Natural killer cell treated with Interleukin-12 subunit alpha and Interleukin-12 subunit beta and Interleukin-15 and Interleukin-18, amount 100 ng/mL, for 72 hours (primary cell): ENCODE data around the gene SCLY. TPM values are rescaled to one million over a fixed set of nuclear protein-coding genes. Genes with fewer than 3 reads are reported as not detected.
"Not testable (repeated sequence)": the region's sequence is repeated elsewhere in the genome, so short reads cannot be mapped to it uniquely, and the experiment has no call there.

ENCODE experiments used
- ATAC-seq, 2 donors: fragments of 150-1000 bp; cut with Tn5 transposase in 1 of 2; sonication (Bioruptor Pico), chemical (Tn5 transposase) in 1 of 2; 2 replicates each; pipeline ENCODE4 v1.10.0; 2021
- DNase-seq: peaks from one replicate; pipeline ENCODE4 v3.0.0; 2022; ENCODE audit warnings: low spot score
- H3K27ac Mint-ChIP-seq, 2 donors: 1 replicate in 1 of 2; 2 replicates in 1 of 2; pipeline ENCODE4 v1.8.0; 2022; ENCODE audit warnings: mixed read lengths in 2 of 2, mild to moderate bottlenecking in 1 of 2, moderate library complexity in 1 of 2
- H3K27me3 Mint-ChIP-seq, 2 donors: 1 replicate in 1 of 2; 2 replicates in 1 of 2; pipeline ENCODE4 v1.8.0; 2022; ENCODE audit warnings: mixed read lengths in 2 of 2
- H3K36me3 Mint-ChIP-seq: one replicate; pipeline ENCODE4 v1.8.0; 2022; ENCODE audit warnings: mixed read lengths
- H3K4me1 Mint-ChIP-seq, 2 donors: 1 replicate in 1 of 2; 2 replicates in 1 of 2; pipeline ENCODE4 v1.8.0; 2022; ENCODE audit warnings: low read depth in 2 of 2, mixed read lengths in 2 of 2, mild to moderate bottlenecking in 1 of 2
- H3K4me3 Mint-ChIP-seq: one replicate; pipeline ENCODE4 v1.8.0; 2022; ENCODE audit warnings: mixed read lengths
- H3K9me3 Mint-ChIP-seq: 2 replicates; pipeline ENCODE4 v1.8.0; 2022; ENCODE audit warnings: mixed read lengths
- total RNA-seq, 2 donors: library from RNA; stranded (reverse); gene quantifications; one replicate each; pipeline ENCODE4 v1.2.3, GENCODE V29; 2022

Gene SCLY
- total RNA-seq, 2 donors from 2014 or later = 46.5 to 99.5 TPM

DNA sequence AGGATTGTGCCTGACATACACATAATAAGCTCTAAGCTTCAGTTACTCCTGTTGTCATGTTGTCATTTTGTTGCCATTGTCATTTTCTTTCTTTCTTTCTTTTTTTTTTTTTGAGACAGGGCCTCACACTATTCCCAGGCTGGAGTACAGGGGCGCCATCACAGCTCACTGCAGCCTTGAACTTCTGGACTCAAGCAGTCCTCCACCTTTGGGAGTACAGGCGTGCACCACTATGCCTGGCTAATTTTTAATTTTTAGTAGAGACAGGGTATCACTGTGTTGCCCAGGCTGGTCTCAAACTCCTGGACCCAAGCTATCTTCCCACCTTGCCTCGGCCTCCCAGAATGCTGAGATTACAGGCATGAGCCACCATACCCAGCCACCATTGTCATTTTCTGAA lies 30.9 kb upstream of the SCLY start:
- Mint-ChIP-seq H3K9me3 (no peaks in the 10 kb centered on the region), H3K27ac (peak overlapping the region; percentile 15 to 86), H3K27me3 (no peaks in the 10 kb centered on the region), H3K36me3 (no peaks in the 10 kb centered on the region), H3K4me1 (peaks cover 16 to 42% of the 10 kb centered on the region in 2 donors), H3K4me3 (no peak overlapping the region)
- ATAC-seq (no peak), DNase-seq (no peak)

DNA sequence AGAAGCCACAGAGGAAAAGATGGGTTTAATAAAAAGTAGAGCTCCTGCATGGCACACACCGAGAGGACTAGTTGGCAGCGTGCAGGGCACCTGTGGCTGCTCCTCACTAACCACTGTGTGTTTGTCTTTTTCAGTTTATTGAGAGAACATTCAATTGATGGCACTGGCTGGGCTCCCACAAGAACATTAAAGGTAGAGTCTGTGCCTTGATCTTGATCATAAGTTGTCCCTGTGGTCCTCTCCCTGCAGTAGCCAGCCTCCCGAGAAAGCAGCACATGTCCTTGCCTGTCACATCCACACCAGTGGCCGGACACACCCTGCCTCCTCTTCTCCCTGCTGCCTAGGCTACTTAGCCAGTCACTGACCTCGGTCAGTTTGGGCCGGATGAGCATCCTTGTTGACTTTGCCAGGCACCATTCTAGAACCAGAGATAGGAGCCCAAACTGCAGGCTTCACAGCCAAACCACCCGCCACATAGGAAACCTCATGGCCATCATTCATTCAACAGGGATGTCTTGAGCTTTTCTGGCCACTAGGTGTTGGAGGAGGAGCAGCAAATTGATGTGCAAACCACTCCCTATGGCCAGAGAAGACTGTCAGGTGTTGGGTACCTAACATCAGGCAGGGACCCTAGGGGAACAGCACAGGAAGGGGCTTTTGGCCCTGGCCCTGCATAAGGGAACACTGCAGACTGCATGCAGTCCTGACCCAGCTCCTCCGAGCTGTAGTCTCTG lies 30.2 kb upstream of the SCLY start:
- H3K27ac Mint-ChIP-seq = peak overlapping the region; percentile 15 to 86
- no peak for DNase-seq
- H3K4me1 Mint-ChIP-seq = peaks cover 9 to 35% of the 10 kb centered on the region in 2 donors
- no peaks in the 10 kb centered on the region for H3K27me3 Mint-ChIP-seq
- ATAC-seq = no peak
- H3K4me3 Mint-ChIP-seq = no peak overlapping the region
- H3K9me3 Mint-ChIP-seq = no peaks in the 10 kb centered on the region
- H3K36me3 Mint-ChIP-seq = peaks cover under 1% of the 10 kb centered on the region

DNA sequence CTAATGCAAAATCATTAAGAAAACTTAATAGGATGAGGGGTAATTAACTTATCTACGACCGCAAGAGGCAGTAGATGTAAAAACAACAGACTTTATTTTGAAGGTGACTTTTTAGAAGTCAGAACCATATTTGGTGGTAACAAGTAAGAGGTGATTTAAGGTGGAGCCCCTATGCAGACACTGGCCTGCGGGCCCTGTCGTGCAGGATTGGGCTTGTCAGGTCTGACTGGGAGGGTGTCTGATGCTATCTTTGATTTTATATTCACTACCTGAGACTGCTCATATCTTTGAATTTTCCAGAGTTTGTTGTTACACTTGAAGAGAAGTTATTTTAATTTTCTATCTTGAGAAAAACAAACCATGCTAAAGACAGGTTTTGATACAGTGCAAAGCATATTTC lies 29.1 kb upstream of the SCLY start:
- DNase-seq (no peak), ATAC-seq (no peak)
- Mint-ChIP-seq H3K27me3 (no peaks in the 10 kb centered on the region), H3K4me3 (no peak overlapping the region), H3K9me3 (no peaks in the 10 kb centered on the region), H3K36me3 (peaks cover 6% of the 10 kb centered on the region), H3K4me1 (peaks cover 7 to 31% of the 10 kb centered on the region in 2 donors), H3K27ac (peak overlapping the region in 1 of 2 donors; percentile 8)

DNA sequence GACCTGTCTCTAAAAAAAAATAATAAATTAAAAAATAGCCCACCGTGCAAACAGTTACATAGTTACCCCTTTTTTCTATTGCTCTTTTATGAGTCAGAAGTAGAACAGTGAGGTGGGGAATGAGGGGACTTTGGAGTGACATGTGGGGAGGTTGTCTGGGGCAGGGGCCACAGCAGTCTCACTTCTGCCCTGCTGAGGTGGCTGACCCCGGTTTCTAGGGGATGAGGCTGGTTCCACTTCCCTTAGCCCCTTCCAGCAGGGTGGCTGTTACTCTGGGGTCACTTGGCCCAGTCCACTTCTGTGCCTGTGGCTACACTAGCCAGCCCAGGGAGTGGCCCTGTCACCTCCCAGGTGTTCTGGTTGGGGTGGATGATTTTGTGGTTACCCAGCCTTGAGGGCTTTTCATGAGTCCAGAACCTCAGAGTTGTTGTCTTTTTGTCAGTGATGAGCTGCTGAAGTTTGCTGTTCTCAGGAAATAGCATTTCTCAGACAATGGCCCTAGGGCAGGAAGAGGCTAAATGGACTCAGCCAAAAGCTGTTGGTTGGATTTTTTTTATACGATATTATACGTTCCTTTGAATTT lies 28.0 kb upstream of the SCLY start:
- peak overlapping the region in 1 of 2 donors; percentile 75 for H3K27ac Mint-ChIP-seq
- no peaks in the 10 kb centered on the region for H3K9me3 Mint-ChIP-seq
- no peak overlapping the region for H3K4me3 Mint-ChIP-seq
- DNase-seq (no peak), ATAC-seq (peak; percentile 53 to 59)
- peaks cover 6% of the 10 kb centered on the region for H3K36me3 Mint-ChIP-seq
- H3K27me3 Mint-ChIP-seq = no peaks in the 10 kb centered on the region
- H3K4me1 Mint-ChIP-seq = peaks cover 0 to 23% of the 10 kb centered on the region in 2 donors

DNA sequence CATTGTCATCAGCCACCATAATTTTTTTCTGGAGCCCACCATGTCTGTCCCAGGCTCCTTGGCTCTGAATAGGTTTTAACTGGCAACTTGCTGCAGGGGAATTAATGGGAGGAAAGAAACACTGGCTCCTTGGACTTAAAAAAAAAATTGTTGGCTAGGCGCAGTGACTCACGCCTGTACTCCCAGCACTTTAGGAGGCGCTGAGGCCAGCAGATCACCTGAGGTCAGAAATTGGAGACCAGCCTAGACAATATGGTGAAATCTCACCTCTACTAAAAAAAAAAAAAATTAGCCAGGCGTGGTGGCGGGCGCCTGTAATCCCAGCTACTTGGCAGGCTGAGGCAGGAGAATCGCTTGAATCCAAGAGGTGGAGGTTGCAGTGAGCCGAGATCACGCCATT lies 26.8 kb upstream of the SCLY start:
- not testable (repeated sequence) for H3K4me3 Mint-ChIP-seq

DNA sequence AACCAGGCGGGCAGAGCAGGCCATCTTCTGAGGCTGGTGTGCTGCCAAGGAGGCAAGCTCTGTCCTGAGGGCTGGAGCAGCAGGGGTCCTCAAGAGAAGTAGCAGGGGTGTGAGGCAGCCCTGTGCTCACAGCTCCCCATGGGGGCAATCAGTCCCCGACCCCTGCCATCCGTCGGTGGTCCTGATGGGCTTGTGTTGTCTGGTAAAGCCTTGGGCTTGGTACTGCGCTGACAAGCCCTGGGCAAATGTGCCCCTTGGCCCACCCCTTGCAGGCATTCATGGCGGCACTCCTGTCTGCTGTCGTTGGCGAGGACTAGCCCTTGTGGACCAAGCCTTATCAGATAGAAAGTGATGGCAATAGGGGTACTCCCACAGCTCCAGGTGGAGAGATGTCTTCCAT lies 22.6 kb upstream of the SCLY start:
- Mint-ChIP-seq H3K27ac (no peak overlapping the region), H3K27me3 (no peaks in the 10 kb centered on the region), H3K4me3 (no peak overlapping the region), H3K4me1 (peaks cover 0 to 11% of the 10 kb centered on the region in 2 donors), H3K36me3 (peaks cover 12% of the 10 kb centered on the region), H3K9me3 (no peaks in the 10 kb centered on the region)
- DNase-seq (no peak), ATAC-seq (no peak)

More for the DNA sequence above, 26.8 kb upstream of the SCLY start:
- H3K36me3 Mint-ChIP-seq, DNase-seq, ATAC-seq, H3K9me3 Mint-ChIP-seq, H3K27me3 Mint-ChIP-seq: not testable (repeated sequence)
- peak overlapping the region in 1 of 2 donors; percentile 75 for H3K27ac Mint-ChIP-seq
- peaks cover 0 to 18% of the 10 kb centered on the region in 2 donors for H3K4me1 Mint-ChIP-seq

DNA sequence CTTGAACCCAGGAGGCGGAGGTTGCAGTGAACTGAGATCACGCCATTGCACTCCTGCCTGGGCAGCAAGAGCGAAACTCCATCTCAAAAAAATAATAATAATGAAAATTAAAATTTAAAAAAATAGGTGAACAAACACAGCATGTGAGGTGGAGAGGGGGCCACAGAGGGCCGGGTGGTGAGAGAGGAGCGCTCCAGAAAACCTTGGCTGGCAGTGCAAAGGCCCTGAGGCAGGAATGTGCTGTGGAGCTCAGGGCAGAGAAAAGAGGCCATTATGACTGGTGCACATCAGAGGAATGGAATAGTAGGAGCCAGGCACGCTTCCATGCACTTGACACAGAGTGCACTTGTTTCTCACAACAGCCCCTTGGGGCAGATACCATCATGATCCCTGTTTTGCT lies 21.6 kb upstream of the SCLY start:
- H3K4me1 Mint-ChIP-seq = peaks cover 0 to 16% of the 10 kb centered on the region in 2 donors
- no peak for ATAC-seq
- H3K9me3 Mint-ChIP-seq = no peaks in the 10 kb centered on the region
- no peak for DNase-seq
- no peaks in the 10 kb centered on the region for H3K27me3 Mint-ChIP-seq
- no peak overlapping the region for H3K27ac Mint-ChIP-seq
- H3K36me3 Mint-ChIP-seq = peaks cover 12% of the 10 kb centered on the region
- no peak overlapping the region for H3K4me3 Mint-ChIP-seq

DNA sequence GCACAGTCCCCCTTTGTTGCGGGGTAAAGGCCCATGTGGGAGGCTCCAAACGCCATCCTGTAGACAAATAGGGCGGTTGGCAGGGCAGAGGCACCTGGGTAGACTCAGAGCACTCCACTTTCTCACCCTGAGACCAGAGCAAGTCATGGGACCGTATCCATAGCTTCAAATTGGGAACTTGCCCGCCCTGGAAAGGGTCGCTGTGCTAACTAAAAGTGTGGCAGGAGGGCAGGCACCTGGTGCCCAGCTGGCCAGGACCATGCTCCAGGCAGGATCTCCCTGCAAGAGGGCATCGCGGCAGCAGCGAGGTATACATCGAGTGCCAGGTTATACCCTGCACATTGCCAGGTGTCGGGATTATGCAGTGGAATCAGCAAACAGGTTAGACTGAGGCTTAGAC lies 20.8 kb upstream of the SCLY start:
- no peak for DNase-seq
- H3K27ac Mint-ChIP-seq = no peak overlapping the region
- H3K27me3 Mint-ChIP-seq = no peaks in the 10 kb centered on the region
- ATAC-seq = no peak
- no peak overlapping the region for H3K4me3 Mint-ChIP-seq
- peaks cover 0 to 18% of the 10 kb centered on the region in 2 donors for H3K4me1 Mint-ChIP-seq
- H3K36me3 Mint-ChIP-seq = peaks cover 12% of the 10 kb centered on the region
- H3K9me3 Mint-ChIP-seq = no peaks in the 10 kb centered on the region

DNA sequence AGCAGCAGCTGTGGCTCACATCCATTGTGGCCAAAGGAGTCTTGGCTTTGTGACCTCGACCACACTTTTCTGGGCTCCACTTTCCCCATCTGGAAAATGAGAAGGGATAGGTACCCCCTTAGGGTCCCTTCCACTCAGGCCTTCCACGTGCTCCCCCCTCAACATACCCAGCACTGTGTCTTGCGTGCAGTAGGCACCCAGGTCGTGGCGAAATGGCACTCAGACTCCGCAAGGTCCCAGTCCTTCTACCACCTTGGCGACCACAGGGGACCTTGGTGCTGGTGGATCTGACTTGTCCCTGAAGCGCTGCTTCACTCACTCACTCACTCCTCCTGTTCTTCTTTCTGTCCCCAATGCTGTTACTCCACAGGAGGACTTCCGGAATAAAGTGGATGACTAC lies 19.9 kb upstream of the SCLY start:
- Mint-ChIP-seq H3K27me3 (no peaks in the 10 kb centered on the region), H3K36me3 (peaks cover 8% of the 10 kb centered on the region), H3K4me3 (no peak overlapping the region), H3K27ac (no peak overlapping the region), H3K9me3 (no peaks in the 10 kb centered on the region), H3K4me1 (peaks cover 0 to 20% of the 10 kb centered on the region in 2 donors)
- ATAC-seq = no peak
- DNase-seq = no peak

DNA sequence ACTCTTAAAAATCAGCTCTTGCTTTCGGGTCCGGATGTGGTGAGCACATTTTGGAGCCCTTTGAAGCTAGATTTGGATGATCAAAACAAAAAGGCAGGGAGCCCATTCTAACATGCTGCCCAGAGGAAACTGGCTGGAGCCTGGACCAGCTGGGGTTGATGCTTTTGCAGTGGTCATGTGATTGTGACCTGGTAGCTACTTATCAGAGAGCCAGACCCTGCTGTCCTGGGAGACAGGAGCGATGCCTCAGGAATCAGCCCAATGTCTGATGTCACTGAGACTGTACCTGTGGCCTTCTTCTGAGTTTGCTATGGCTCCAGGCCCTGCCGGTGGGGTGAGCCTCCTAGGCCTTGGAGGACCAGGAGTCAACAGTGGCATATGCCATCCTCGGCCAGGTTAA lies 18.7 kb upstream of the SCLY start:
- Mint-ChIP-seq H3K4me1 (peaks cover 0 to 21% of the 10 kb centered on the region in 2 donors), H3K27me3 (no peaks in the 10 kb centered on the region), H3K9me3 (no peaks in the 10 kb centered on the region), H3K4me3 (no peak overlapping the region), H3K27ac (peak overlapping the region in 1 of 2 donors; percentile 39), H3K36me3 (peaks cover 10% of the 10 kb centered on the region)
- ATAC-seq (no peak), DNase-seq (no peak)

DNA sequence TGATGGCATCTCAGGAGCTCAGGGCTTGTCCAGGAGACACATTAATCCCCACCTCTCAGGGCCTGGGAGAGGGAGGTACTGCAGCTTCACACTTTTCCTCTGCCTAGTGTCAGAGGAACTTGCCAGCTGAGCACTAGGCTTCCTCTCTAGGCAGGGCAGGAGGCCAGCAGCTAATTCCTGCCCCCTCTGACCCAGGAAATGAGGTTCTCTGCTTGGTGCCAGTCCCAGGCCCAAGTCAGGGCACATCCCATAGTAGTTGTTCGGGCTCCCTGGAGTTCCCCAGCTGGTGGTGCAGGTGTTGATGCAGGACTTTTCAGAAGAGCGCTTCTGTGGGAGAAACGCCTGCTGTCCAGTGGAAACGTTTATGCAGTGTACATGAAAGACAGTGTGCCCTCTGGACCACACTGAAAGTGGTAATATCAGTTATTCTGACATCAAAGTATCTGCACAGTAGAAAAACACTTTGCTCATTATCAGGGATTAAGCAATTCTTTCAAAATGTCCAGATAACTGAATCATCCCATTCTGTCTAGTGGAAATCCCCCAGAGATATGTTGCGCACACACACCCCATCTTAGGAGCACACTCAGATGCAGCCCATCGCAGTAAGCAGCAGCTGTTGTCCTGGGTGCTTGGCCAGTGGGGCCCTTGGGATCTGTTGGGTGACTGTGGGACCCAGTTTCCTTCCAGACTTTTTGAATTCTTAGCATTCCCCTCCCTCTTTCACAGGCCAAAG lies 17.8 kb upstream of the SCLY start:
- peak overlapping the region; percentile 26 to 77 for H3K27ac Mint-ChIP-seq
- H3K4me1 Mint-ChIP-seq = peaks cover 0 to 21% of the 10 kb centered on the region in 2 donors
- H3K4me3 Mint-ChIP-seq = no peak overlapping the region
- no peaks in the 10 kb centered on the region for H3K27me3 Mint-ChIP-seq
- H3K9me3 Mint-ChIP-seq = peaks cover 2% of the 10 kb centered on the region
- peaks cover 19% of the 10 kb centered on the region for H3K36me3 Mint-ChIP-seq
- DNase-seq = no peak
- ATAC-seq = peak in 1 of 2 donors; percentile 69

DNA sequence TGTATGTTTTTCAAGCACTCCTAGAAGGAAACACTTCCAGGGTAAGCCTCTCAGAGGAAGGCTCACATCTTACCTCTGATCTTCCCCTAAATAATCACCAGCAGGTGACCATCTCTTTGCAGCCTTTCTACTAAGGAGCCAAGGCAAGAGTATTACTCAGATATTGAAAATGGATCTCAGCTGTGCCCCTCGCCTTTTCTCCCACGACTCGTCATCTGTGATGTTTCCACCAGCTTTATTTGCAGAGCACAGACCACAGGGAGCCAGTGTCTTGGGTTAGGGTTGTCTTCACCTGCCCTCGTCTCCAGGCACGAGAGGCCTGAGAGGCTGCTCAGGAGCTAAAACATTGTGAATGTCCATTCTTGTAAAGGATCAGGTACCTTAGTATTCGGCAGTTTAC lies 16.9 kb upstream of the SCLY start:
- Mint-ChIP-seq H3K4me3 (no peak overlapping the region), H3K36me3 (peaks cover 21% of the 10 kb centered on the region), H3K27ac (peak overlapping the region; percentile 42 to 77), H3K4me1 (peaks cover 0 to 21% of the 10 kb centered on the region in 2 donors), H3K9me3 (peaks cover 3% of the 10 kb centered on the region), H3K27me3 (no peaks in the 10 kb centered on the region)
- DNase-seq (no peak), ATAC-seq (no peak)

DNA sequence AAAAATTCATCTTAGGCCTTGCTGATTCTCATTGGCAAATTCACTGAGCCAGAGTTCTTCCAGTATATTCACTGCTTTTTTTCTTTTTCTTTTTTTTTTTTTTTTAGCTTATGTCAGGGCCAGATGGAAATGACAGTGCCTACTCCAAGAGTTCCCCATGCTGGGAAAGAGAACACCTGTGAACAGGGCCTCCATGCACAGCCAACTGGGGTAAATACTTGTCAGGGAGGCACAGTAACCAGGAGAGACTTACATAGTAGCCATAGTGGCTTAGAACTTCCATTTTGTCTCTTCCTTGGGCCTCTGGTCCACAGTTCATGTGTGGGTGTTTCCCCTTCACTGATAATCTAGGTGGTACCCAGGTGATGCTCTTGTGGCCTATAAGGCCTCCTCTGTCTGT lies 15.2 kb upstream of the SCLY start:
- Mint-ChIP-seq H3K27me3 (no peaks in the 10 kb centered on the region), H3K36me3 (peaks cover 21% of the 10 kb centered on the region), H3K27ac (peak overlapping the region in 1 of 2 donors; percentile 77), H3K4me3 (no peak overlapping the region), H3K4me1 (peaks cover 0 to 19% of the 10 kb centered on the region in 2 donors), H3K9me3 (peaks cover 3% of the 10 kb centered on the region)
- DNase-seq (no peak), ATAC-seq (no peak)

DNA sequence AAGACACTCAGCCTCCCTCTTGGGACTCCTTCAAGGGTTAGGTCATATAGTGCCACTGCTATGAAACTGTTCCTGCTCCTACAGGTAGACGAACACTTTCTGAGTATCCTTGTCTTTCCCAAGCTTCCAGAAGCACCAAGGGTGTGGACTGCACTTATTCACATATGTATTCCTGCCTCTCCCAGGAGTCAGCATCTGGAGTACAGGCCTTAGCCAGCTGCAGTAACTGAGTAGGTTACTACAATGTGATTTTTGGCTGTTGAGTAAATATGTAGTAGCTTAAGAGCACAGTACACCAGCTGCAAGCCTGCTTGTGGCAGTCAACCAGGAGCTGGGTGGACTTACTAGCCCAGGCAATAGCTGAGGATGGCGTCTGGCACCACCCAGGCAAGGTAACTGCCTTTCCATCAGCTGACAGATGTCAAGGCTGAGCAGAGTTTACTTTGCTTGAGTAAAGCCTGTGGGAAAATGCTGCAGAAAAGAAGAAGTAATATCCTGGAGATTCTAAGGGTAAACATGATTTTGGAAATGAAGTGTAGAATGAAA lies 14.0 kb upstream of the SCLY start:
- Mint-ChIP-seq H3K9me3 (peaks cover 3% of the 10 kb centered on the region), H3K36me3 (peaks cover 15% of the 10 kb centered on the region), H3K27ac (peak overlapping the region in 1 of 2 donors; percentile 14), H3K27me3 (no peaks in the 10 kb centered on the region), H3K4me1 (peaks cover 0 to 13% of the 10 kb centered on the region in 2 donors), H3K4me3 (no peak overlapping the region)
- no peak for DNase-seq
- no peak for ATAC-seq
